ENCODE results near the gene ZNF324. TPM values are rescaled to one million over a fixed set of nuclear protein-coding genes. Genes with fewer than 3 reads are reported as not detected.

The ZNF324 gene
- total RNA-seq, 4 donors from 2014 or later = 10.3 to 20.7 (median 18.1) TPM

GRCh38 chr19:58520257-58520599 is 53.3 kb downstream of the ZNF324 start:
- ATAC-seq = no peak
- Histone ChIP-seq H3K4me3 (peak overlapping the region; percentile 58 to 89), H3K27ac (peak overlapping the region; percentile 83 to 97 (median 96)), H3K36me3 (peaks cover 0 to 23% of the 10 kb centered on the region in 2 donors), H3K9me3 (no peaks in the 10 kb centered on the region), H3K4me1 (peaks cover 8 to 47% (median 23%) of the 10 kb centered on the region in 3 donors), H3K27me3 (no peaks in the 10 kb centered on the region)
- no peak for TF ChIP-seq CTCF (IDR thresholded peaks at IDR 0.05)
- no peak for TF ChIP-seq EP300 (IDR thresholded peaks at IDR 0.05)
- no peak for TF ChIP-seq POLR2A (IDR thresholded peaks at IDR 0.05)
- TF ChIP-seq POLR2AphosphoS5 (IDR thresholded peaks at IDR 0.05) = no peak
- 3 to 32% methylated on average over 3 to 4 of the region's 7 CpGs for WGBS, 2 donors (ENCODE audit: low coverage in 1 of 2)

- no peaks in the 10 kb centered on the region for H3K27me3 ChIP-seq
- 53 to 73% methylated on average over 2 to 3 of the region's 4 CpGs for WGBS, 2 donors (ENCODE audit: low coverage in 1 of 2)
- no peak for ATAC-seq
- TF ChIP-seq CTCF (IDR thresholded peaks at IDR 0.05) = no peak
- TF ChIP-seq POLR2AphosphoS5 (IDR thresholded peaks at IDR 0.05) = no peak
- TF ChIP-seq EP300 (IDR thresholded peaks at IDR 0.05) = no peak
- no peak for TF ChIP-seq POLR2A (IDR thresholded peaks at IDR 0.05)
- no peak overlapping the region for H3K4me3 ChIP-seq
- no peaks in the 10 kb centered on the region for H3K9me3 ChIP-seq
- peaks cover 8 to 33% (median 23%) of the 10 kb centered on the region in 3 donors for H3K4me1 ChIP-seq
- no peak overlapping the region for H3K27ac ChIP-seq
- H3K36me3 ChIP-seq = peaks cover 0 to 9% of the 10 kb centered on the region in 2 donors
Measured at GRCh38 chr19:58521651-58522050, 54.8 kb downstream of the ZNF324 start.

- WGBS, 2 donors (ENCODE audit: low coverage in 1 of 2) = 65 to 67% methylated on average over 1 to 2 of the region's 3 CpGs
- Histone ChIP-seq H3K4me3 (no peak overlapping the region), H3K9me3 (no peaks in the 10 kb centered on the region), H3K36me3 (no peaks in the 10 kb centered on the region), H3K27ac (no peak overlapping the region), H3K4me1 (peaks cover 8 to 22% (median 16%) of the 10 kb centered on the region in 3 donors), H3K27me3 (no peaks in the 10 kb centered on the region)
- TF ChIP-seq CTCF (IDR thresholded peaks at IDR 0.05) = no peak
- no peak for TF ChIP-seq POLR2A (IDR thresholded peaks at IDR 0.05)
- no peak for TF ChIP-seq POLR2AphosphoS5 (IDR thresholded peaks at IDR 0.05)
- no peak for TF ChIP-seq EP300 (IDR thresholded peaks at IDR 0.05)
- no peak for ATAC-seq
Measured at GRCh38 chr19:58522709-58523108, 55.8 kb downstream of the ZNF324 start.

Small RNAs within 50 kb of the gene (small RNA-seq; reads per million reads assigned to genes)
- gene RN7SL693P (0 reads per million in 4 donors), gene RNU6-1337P (0 reads per million in 4 donors)

Other genes with a start within 250 kb of the ZNF324 start
- 10 to 100 TPM; 25.4 to 54.6 (median 34.6) TPM for gene ZNF544, start 238.2 kb upstream of the ZNF324 start, total RNA-seq
- gene ZNF8, start 188.1 kb upstream of the ZNF324 start, total RNA-seq = 10 to 100 TPM in 2 of 4 donors, 1 to 10 TPM in 2; 5.6 to 11.6 (median 9.5) TPM
- gene ERVK3-1, start 161.7 kb upstream of the ZNF324 start, total RNA-seq = 10 to 100 TPM; 31.7 to 67.2 (median 41.5) TPM
- gene ZSCAN22, start 140.1 kb upstream of the ZNF324 start, total RNA-seq = 1 to 10 TPM; 2.4 to 4.8 (median 2.9) TPM
- gene A1BG, start 113.6 kb upstream of the ZNF324 start, total RNA-seq = 10 to 100 TPM in 1 of 4 donors, 1 to 10 TPM in 3; 2.3 to 20.7 (median 7.5) TPM
- 1 to 10 TPM in 3 of 4 donors, under 1 TPM in 1; 0.77 to 2.2 (median 1.6) TPM for gene ZNF497, start 104.3 kb upstream of the ZNF324 start, total RNA-seq
- gene ZNF837, start 86.0 kb upstream of the ZNF324 start, total RNA-seq = 1 to 10 TPM in 3 of 4 donors, under 1 TPM in 1; 0.99 to 3.7 (median 2.4) TPM
- gene RPS5, start 79.8 kb upstream of the ZNF324 start, total RNA-seq = 1,000 to 10,000 TPM in 3 of 4 donors, 100 to 1,000 TPM in 1; 841 to 2,040 (median 1,635) TPM
- gene RNF225, start 71.4 kb upstream of the ZNF324 start, total RNA-seq = 1 to 10 TPM in 1 of 4 donors, not detected in 3; 1.5 TPM
- 10 to 100 TPM; 10.9 to 17.6 (median 12.6) TPM for gene ZNF584, start 58.4 kb upstream of the ZNF324 start, total RNA-seq
- gene ZNF132, start 26.9 kb upstream of the ZNF324 start, total RNA-seq = 1 to 10 TPM; 4.1 to 8.6 (median 6.2) TPM
- gene ZNF324B, start 15.5 kb upstream of the ZNF324 start, total RNA-seq = 10 to 100 TPM in 1 of 4 donors, 1 to 10 TPM in 3; 4.3 to 12.8 (median 8.6) TPM
- gene ZNF446, start 9.3 kb downstream of the ZNF324 start, total RNA-seq = 10 to 100 TPM; 11.2 to 25.4 (median 17.5) TPM
- 1 to 10 TPM; 2.6 to 7.4 (median 5.5) TPM for gene SLC27A5, start 44.9 kb downstream of the ZNF324 start, total RNA-seq
- 10 to 100 TPM in 3 of 4 donors, 1 to 10 TPM in 1; 9.8 to 14.0 (median 13.4) TPM for gene ZBTB45, start 52.7 kb downstream of the ZNF324 start, total RNA-seq
- gene TRIM28, start 77.0 kb downstream of the ZNF324 start, total RNA-seq = 100 to 1,000 TPM; 171 to 274 (median 196) TPM
- 100 to 1,000 TPM in 3 of 4 donors, 10 to 100 TPM in 1; 100.0 to 155 (median 126) TPM for gene CHMP2A, start 88.0 kb downstream of the ZNF324 start, total RNA-seq
- 10 to 100 TPM; 28.1 to 43.6 (median 37.8) TPM for gene UBE2M, start 91.5 kb downstream of the ZNF324 start, total RNA-seq
- gene MZF1, start 106.3 kb downstream of the ZNF324 start, total RNA-seq = 10 to 100 TPM; 13.4 to 43.7 (median 22.4) TPM

Measured in gastroesophageal sphincter (tissue), 4 donors.